GM12891 (cell line): ENCODE data around the gene SYCP2.

Source experiments
- PAX5 ChIP-seq: IDR thresholded peaks from 2 replicates; pipeline ENCODE4 v1.6.1; 2011; ENCODE audit warnings: low read length, moderate library complexity, mild to moderate bottlenecking; ENCODE audit not compliant: insufficient read depth, severe bottlenecking
- POLR2A ChIP-seq: IDR thresholded peaks from 2 replicates; pipeline ENCODE4 v1.6.1; 2011; ENCODE audit warnings: low read depth, low read length, control low read depth
- POLR2AphosphoS5 ChIP-seq: IDR thresholded peaks from 2 replicates; pipeline ENCODE4 v1.6.1; 2011; ENCODE audit warnings: low read depth, low read length, control low read depth
- POU2F2 ChIP-seq: IDR thresholded peaks from 2 replicates; pipeline ENCODE4 v1.6.1; 2011; ENCODE audit warnings: low read depth, mild to moderate bottlenecking, control low read depth, low read length, moderate library complexity
- SPI1 ChIP-seq: IDR thresholded peaks from 2 replicates; pipeline ENCODE4 v1.6.1; 2011; ENCODE audit warnings: low read depth, low read length, control low read depth
- TAF1 ChIP-seq: IDR thresholded peaks from 2 replicates; pipeline ENCODE4 v1.6.1; 2011; ENCODE audit warnings: low read depth, low read length, control low read depth

GRCh38 chr20:59821201-59821600 lies 112.2 kb downstream of the SYCP2 start:
- no peak for TF ChIP-seq POLR2A
- TF ChIP-seq POLR2AphosphoS5 = no peak
- TF ChIP-seq SPI1 = no peak
- no peak for TF ChIP-seq TAF1
- TF ChIP-seq POU2F2 = no peak
- TF ChIP-seq PAX5 = no peak
